ENCODE measurements around the gene CRYGD.

GRCh38 chr2:208148803-208149202 is 24.5 kb upstream of the CRYGD start:
- TF ChIP-seq, protein P1, sequence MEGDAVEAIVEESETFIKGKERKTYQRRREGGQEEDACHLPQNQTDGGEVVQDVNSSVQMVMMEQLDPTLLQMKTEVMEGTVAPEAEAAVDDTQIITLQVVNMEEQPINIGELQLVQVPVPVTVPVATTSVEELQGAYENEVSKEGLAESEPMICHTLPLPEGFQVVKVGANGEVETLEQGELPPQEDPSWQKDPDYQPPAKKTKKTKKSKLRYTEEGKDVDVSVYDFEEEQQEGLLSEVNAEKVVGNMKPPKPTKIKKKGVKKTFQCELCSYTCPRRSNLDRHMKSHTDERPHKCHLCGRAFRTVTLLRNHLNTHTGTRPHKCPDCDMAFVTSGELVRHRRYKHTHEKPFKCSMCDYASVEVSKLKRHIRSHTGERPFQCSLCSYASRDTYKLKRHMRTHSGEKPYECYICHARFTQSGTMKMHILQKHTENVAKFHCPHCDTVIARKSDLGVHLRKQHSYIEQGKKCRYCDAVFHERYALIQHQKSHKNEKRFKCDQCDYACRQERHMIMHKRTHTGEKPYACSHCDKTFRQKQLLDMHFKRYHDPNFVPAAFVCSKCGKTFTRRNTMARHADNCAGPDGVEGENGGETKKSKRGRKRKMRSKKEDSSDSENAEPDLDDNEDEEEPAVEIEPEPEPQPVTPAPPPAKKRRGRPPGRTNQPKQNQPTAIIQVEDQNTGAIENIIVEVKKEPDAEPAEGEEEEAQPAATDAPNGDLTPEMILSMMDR (IDR thresholded peaks at IDR 0.05; ENCODE audit: poor library complexity), result peak; percentile 32
- TF ChIP-seq EZH2 (IDR thresholded peaks at IDR 0.05; ENCODE audit: borderline replicate concordance) (no peak), EZH2phosphoT487 (IDR thresholded peaks at IDR 0.05; ENCODE audit: low read depth, severe bottlenecking, unreplicated experiment) (no peak)
